OCI-LY7 (cell line): ENCODE measurements around the gene LEMD2. TPM values are rescaled to one million over a fixed set of nuclear protein-coding genes. Genes with fewer than 3 reads are reported as not detected.

Experiments used
- BruUV-seq: library from RNA; stranded (reverse); fragments of 400-500 nt; replicated peaks from 2 replicates; lab custom pipeline; 2021; lab: Mats Ljungman, UMichigan
- CTCF ChIA-PET: fragments of 300-600 bp; sonication (Branson Sonifier 250); formaldehyde crosslinking; loops from one replicate; lab custom pipeline; 2022; ENCODE audit warnings: antibody characterized with exemption; ENCODE audit not compliant: unreplicated experiment; lab: Charles Lee
- POLR2A ChIA-PET: fragments of 300-600 bp; sonication (Branson Sonifier 250); formaldehyde crosslinking; loops from one replicate; lab custom pipeline; 2022; ENCODE audit warnings: antibody characterized with exemption; lab: Charles Lee
- DNase-seq: peaks from one replicate; pipeline ENCODE4 v3.0.0-alpha.2; 2015; ENCODE audit warnings: low spot score
- H2AFZ ChIP-seq: fragments of 200-600 bp; sonication (generic), shearing (Covaris generic); 2 replicates; pipeline ENCODE4 v1.6.1; 2014; ENCODE audit warnings: mild to moderate bottlenecking, antibody characterized with exemption, low read length, moderate library complexity
- H3K27ac ChIP-seq: fragments of 200-600 bp; sonication (generic); 2 replicates; pipeline ENCODE4 v1.5.1; 2014; ENCODE audit warnings: mixed run types, low read depth, mild to moderate bottlenecking, moderate library complexity, low read length, inconsistent platforms; ENCODE audit not compliant: poor library complexity, severe bottlenecking
- H3K36me3 ChIP-seq: fragments of 200-600 bp; sonication (generic); 2 replicates; pipeline ENCODE4 v1.6.1; 2014; ENCODE audit warnings: mild to moderate bottlenecking, antibody characterized with exemption, low read length, moderate library complexity, mixed read lengths; ENCODE audit not compliant: insufficient read depth
- H3K4me1 ChIP-seq: fragments of 200-600 bp; sonication (generic); 2 replicates; pipeline ENCODE4 v1.5.1; 2014; ENCODE audit warnings: mild to moderate bottlenecking, low read length; ENCODE audit not compliant: insufficient read depth, poor library complexity, severe bottlenecking
- H3K4me2 ChIP-seq: fragments of 200-600 bp; sonication (generic); 2 replicates; pipeline ENCODE4 v1.6.1; 2014; ENCODE audit warnings: mild to moderate bottlenecking, low read length
- H3K4me3 ChIP-seq: fragments of 200-600 bp; sonication (generic); 2 replicates; pipeline ENCODE4 v1.5.1; 2014; ENCODE audit warnings: mild to moderate bottlenecking, low read depth, low read length; ENCODE audit not compliant: poor library complexity, severe bottlenecking
- H3K79me2 ChIP-seq: fragments of 200-600 bp; sonication (generic); 2 replicates; pipeline ENCODE4 v1.6.1; 2016; ENCODE audit warnings: low read depth, mild to moderate bottlenecking, low read length, moderate library complexity, mixed read lengths; ENCODE audit not compliant: insufficient read depth
- H3K9me2 ChIP-seq: fragments of 200-600 bp; sonication (generic); 2 replicates; pipeline ENCODE4 v1.6.1; 2016; ENCODE audit warnings: mild to moderate bottlenecking, low read length, mixed read lengths; ENCODE audit not compliant: insufficient read depth
- H3K9me3 ChIP-seq: fragments of 200-600 bp; sonication (generic); 2 replicates; pipeline ENCODE4 v1.6.1; 2014; ENCODE audit warnings: mild to moderate bottlenecking, mixed run types, low read length, mixed read lengths
- H4K20me1 ChIP-seq: fragments of 200-600 bp; sonication (generic); 2 replicates; pipeline ENCODE4 v1.6.1; 2014; ENCODE audit warnings: mild to moderate bottlenecking, antibody characterized with exemption, low read length, moderate library complexity, mixed read lengths; ENCODE audit not compliant: insufficient read depth
- EZH2phosphoT487 ChIP-seq: fragments of 200-600 bp; sonication (generic); IDR thresholded peaks from 2 replicates; pipeline ENCODE4 v1.6.1; 2018; ENCODE audit warnings: low read depth, borderline replicate concordance, mild to moderate bottlenecking, mixed run types, antibody characterized with exemption, low read length, moderate library complexity, mixed read lengths
- intact Hi-C: fragments of 100-400 bp; cut with micrococcal nuclease; formaldehyde crosslinking; loops from one replicate; pipeline ENCODE4 v1.10.0; 2022; ENCODE audit not compliant: unreplicated experiment
- total RNA-seq, 2 experiments: library from RNA; depleted of rRNA in 1 of 2; stranded (reverse); fragments of >200 nt in 1 of 2; shearing (Covaris generic) in 1 of 2; gene quantifications; 2 replicates each; pipeline ENCODE4 v1.2.3, GENCODE V29; 2014 to 2022
- TF ChIP-seq, protein P1 (sequence below): fragments of 200-600 bp; sonication (generic); conservative IDR thresholded peaks from 2 replicates; pipeline ENCODE4 v1.5.1; 2014; ENCODE audit warnings: mild to moderate bottlenecking, antibody characterized with exemption, low read length, moderate library complexity, mixed read lengths

LEMD2 gene
- total RNA-seq, 2 experiments from 2014 or later = 59.2 to 66.9 TPM

DNA sequence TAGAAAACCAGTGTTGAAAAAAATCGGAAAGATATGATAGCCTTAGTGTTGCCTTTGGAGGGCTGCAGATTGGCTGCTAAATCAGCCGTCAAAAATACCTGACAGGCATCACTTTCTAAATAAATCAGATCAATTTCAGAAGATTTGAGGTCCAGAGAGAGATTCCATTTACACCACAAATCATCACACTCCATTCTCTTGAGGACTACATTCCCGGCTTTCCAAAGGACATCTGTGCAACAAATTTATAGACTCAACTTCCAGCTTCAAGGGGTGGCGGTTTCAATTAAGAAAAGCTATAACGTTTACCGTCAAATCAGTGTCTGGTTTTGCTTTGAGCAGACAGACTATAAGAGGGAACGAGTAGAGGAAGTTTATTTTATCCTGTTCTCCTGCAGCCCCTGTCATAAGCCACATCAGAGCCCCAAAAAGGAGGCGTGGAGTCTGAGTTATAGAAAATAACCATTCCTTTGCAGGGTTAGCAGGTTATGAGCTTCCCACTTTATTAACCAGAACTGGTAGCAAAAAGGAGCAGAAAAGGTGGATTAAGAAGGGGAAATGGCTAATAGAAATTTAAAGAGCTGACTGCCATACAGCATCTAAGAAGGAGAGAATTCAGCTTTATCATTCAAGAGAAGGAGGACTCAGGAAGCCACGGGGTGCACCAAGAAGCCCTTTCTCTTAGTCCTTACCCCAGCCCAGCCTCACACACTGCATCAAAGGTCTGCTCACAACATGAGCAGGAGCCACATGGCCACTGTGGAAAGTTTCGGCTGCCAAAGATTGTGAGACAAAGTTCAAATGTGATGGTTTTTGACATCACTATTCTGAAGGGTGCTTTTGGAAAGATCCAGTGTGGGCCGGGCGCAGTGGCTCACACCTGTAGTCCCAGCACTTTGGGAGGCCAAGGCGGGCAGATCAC, 64.6 kb downstream of the LEMD2 start:
- no peaks in the 10 kb centered on the region for H3K79me2 ChIP-seq
- no peak for TF ChIP-seq EZH2phosphoT487
- TF ChIP-seq, protein P1, sequence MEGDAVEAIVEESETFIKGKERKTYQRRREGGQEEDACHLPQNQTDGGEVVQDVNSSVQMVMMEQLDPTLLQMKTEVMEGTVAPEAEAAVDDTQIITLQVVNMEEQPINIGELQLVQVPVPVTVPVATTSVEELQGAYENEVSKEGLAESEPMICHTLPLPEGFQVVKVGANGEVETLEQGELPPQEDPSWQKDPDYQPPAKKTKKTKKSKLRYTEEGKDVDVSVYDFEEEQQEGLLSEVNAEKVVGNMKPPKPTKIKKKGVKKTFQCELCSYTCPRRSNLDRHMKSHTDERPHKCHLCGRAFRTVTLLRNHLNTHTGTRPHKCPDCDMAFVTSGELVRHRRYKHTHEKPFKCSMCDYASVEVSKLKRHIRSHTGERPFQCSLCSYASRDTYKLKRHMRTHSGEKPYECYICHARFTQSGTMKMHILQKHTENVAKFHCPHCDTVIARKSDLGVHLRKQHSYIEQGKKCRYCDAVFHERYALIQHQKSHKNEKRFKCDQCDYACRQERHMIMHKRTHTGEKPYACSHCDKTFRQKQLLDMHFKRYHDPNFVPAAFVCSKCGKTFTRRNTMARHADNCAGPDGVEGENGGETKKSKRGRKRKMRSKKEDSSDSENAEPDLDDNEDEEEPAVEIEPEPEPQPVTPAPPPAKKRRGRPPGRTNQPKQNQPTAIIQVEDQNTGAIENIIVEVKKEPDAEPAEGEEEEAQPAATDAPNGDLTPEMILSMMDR = no peak
- no peak overlapping the region for H3K27ac ChIP-seq
- POLR2A ChIA-PET = interaction anchor here (0.6 kb wide), 1 partner anchor 130 kb away, joined by 5 read pairs; no protein-coding TSS in a partner anchor
- CTCF ChIA-PET = interaction anchor here (0.5 kb wide), 1 partner anchor 15 kb away, joined by 3 read pairs; no protein-coding TSS in a partner anchor
- H3K4me1 ChIP-seq = peaks cover 5% of the 10 kb centered on the region
- no peaks in the 10 kb centered on the region for H4K20me1 ChIP-seq
- H2AFZ ChIP-seq = no peak overlapping the region
- no peak overlapping the region for H3K4me3 ChIP-seq
- intact Hi-C loops = no loop called here
- H3K9me3 ChIP-seq = no peaks in the 10 kb centered on the region
- no peaks in the 10 kb centered on the region for H3K9me2 ChIP-seq
- no TSS peak for BruUV-seq
- H3K4me2 ChIP-seq = no peak overlapping the region
- no peak for DNase-seq
- H3K36me3 ChIP-seq = no peaks in the 10 kb centered on the region

DNA sequence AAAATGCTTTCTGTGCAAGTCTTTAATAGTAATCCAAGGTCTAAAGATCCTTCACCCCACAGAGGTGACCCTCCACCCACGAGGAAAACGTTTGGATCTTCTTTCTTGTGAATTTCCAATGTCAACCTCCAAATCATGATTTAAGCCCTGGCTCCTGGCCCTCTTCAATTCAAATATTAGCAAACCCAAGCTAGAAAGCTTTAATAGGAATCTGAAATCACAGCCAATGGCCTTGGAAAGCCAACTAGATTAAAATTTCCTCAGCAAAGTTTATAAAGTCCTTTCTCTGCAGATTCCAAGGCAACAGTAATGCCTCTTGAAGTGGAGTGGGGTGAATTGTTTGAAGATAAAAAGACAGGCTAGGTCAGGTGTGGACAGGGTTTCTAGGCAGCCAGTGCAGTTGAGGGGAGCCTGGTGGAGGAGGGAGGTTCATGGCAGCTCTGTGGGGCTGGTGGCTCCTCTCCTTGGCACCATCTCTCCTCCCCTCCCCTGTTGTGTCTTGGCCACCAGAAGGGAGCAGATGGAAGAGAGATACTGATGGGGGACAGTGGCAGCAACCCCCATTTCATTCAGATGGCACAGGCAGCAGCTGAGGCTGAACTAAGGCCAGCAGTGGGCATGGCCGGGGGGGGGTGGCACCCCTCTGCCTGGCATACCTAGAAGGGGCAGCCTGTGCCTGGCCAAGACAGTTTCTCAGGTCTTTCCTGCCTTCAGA, 65.4 kb downstream of the LEMD2 start:
- POLR2A ChIA-PET = interaction anchor here (0.6 to 1.0 kb wide), 2 partner anchors 12 to 130 kb away, joined by 3 to 5 read pairs; partner anchors contain the start of gene UQCC2
- Histone ChIP-seq H3K4me1 (peaks cover 5% of the 10 kb centered on the region), H3K9me3 (no peaks in the 10 kb centered on the region), H4K20me1 (no peaks in the 10 kb centered on the region), H3K4me3 (no peak overlapping the region), H3K4me2 (no peak overlapping the region), H3K36me3 (no peaks in the 10 kb centered on the region), H2AFZ (no peak overlapping the region), H3K9me2 (no peaks in the 10 kb centered on the region), H3K79me2 (no peaks in the 10 kb centered on the region), H3K27ac (no peak overlapping the region)
- no peak for DNase-seq
- no peak for TF ChIP-seq EZH2phosphoT487
- TF ChIP-seq, protein P1 = no peak
- CTCF ChIA-PET = no interaction called here
- intact Hi-C loops = no loop called here
- BruUV-seq = no TSS peak
